HCT116 (cell line): ENCODE results near the gene MRPS21. TPM values are rescaled to one million over a fixed set of nuclear protein-coding genes. Genes with fewer than 3 reads are reported as not detected.

Experiments
- ATAC-seq: fragments of 200-7000 bp; cut with Tn5 transposase; 2 replicates; pipeline ENCODE4 v1.9.1; 2020; ENCODE audit warnings: mild to moderate bottlenecking, moderate library complexity
- BruUV-seq: library from RNA; stranded (reverse); fragments of 400-500 nt; replicated peaks from 2 replicates; lab custom pipeline; 2021; lab: Mats Ljungman, UMichigan
- CTCF ChIA-PET: fragments of 300-600 bp; sonication (Branson Sonifier 250); formaldehyde crosslinking; loops from one replicate; lab custom pipeline; 2021; ENCODE audit warnings: antibody characterized with exemption; lab: Charles Lee
- POLR2A ChIA-PET: fragments of 300-600, 350-600 bp; sonication (Branson Sonifier 250); formaldehyde crosslinking; loops from one replicate; lab custom pipeline; 2021; ENCODE audit warnings: antibody characterized with exemption; lab: Charles Lee
- RAD21 ChIA-PET, 2 experiments: fragments of 300-600 bp; sonication (Branson Sonifier 250); formaldehyde crosslinking; loops; one replicate each; lab custom pipeline; 2023; ENCODE audit warnings: low total read pairs in 2 of 2; ENCODE audit not compliant: uncharacterized antibody in 2 of 2, unreplicated experiment in 2 of 2, low non-redundant PET in 1 of 2; lab: Charles Lee
- DNase-seq: peaks from one replicate; pipeline ENCODE4 v3.0.0-alpha.2; 2010; ENCODE audit warnings: low read depth, low spot score
- H2AFZ ChIP-seq: fragments of 200-600 bp; shearing (Covaris generic), sonication (generic); 2 replicates; pipeline ENCODE4 v1.6.1; 2017; ENCODE audit warnings: low read depth, mixed run types, mixed read lengths, antibody characterized with exemption, low read length; ENCODE audit not compliant: poor library complexity, severe bottlenecking
- H3K27ac ChIP-seq: 2 replicates; pipeline ENCODE4 v1.5.1; 2012; ENCODE audit warnings: low read depth, low read length
- H3K27me3 ChIP-seq: fragments of 200-600 bp; sonication (generic); 2 replicates; pipeline ENCODE4 v1.6.1; 2016; ENCODE audit warnings: mixed run types, low read length, mixed read lengths; ENCODE audit not compliant: insufficient read depth
- H3K36me3 ChIP-seq, 2 experiments: fragments of 200-500 bp in 1 of 2; fragments of 200-600 bp in 1 of 2; sonication (Bioruptor generic) in 1 of 2; sonication (generic) in 1 of 2; 2 replicates each; pipeline versions ENCODE4 v1.5.1 to v1.6.1; 2014 to 2016; ENCODE audit warnings: low read length in 2 of 2, inconsistent platforms in 1 of 2, mixed read lengths in 1 of 2, mixed run types in 1 of 2; ENCODE audit not compliant: insufficient read depth in 2 of 2, control insufficient read depth in 1 of 2
- H3K4me1 ChIP-seq, 2 experiments: fragments of 200-600 bp in 1 of 2; sonication (generic) in 1 of 2; 2 replicates each; pipeline versions ENCODE4 v1.5.1 to v1.6.1; 2012 to 2017; ENCODE audit warnings: low read length in 2 of 2, inconsistent platforms in 1 of 2, mild to moderate bottlenecking in 1 of 2, mixed read lengths in 1 of 2, mixed run types in 1 of 2, moderate library complexity in 1 of 2; ENCODE audit not compliant: insufficient read depth in 2 of 2, control insufficient read depth in 1 of 2
- H3K4me2 ChIP-seq: fragments of 200-600 bp; sonication (generic); 2 replicates; pipeline ENCODE4 v1.6.1; 2017; ENCODE audit warnings: mixed run types, low read length, mixed read lengths
- H3K4me3 ChIP-seq, 2 experiments: fragments of 200-600 bp in 1 of 2; sonication (generic) in 1 of 2; replicated peaks in 1 of 2; 2 replicates each; pipeline ENCODE4 v1.5.1; 2011 to 2016; ENCODE audit warnings: low read length in 2 of 2, control low read depth in 1 of 2, low read depth in 1 of 2, mild to moderate bottlenecking in 1 of 2, mixed read lengths in 1 of 2, mixed run types in 1 of 2
- H3K79me2 ChIP-seq: fragments of 200-600 bp; sonication (generic); 2 replicates; pipeline ENCODE4 v1.6.1; 2017; ENCODE audit warnings: mild to moderate bottlenecking, mixed run types, low read length, moderate library complexity, mixed read lengths; ENCODE audit not compliant: insufficient read depth
- H3K9ac ChIP-seq: fragments of 200-600 bp; sonication (generic); 2 replicates; pipeline ENCODE4 v1.6.1; 2016; ENCODE audit warnings: low read length, mixed read lengths
- H3K9me2 ChIP-seq: fragments of 200-600 bp; sonication (generic), shearing (Covaris generic); 2 replicates; pipeline ENCODE4 v1.6.1; 2017; ENCODE audit warnings: mixed run types, mild to moderate bottlenecking, moderate library complexity; ENCODE audit not compliant: insufficient read depth
- H3K9me3 ChIP-seq, 2 experiments: fragments of 200-500 bp in 1 of 2; fragments of 200-600 bp in 1 of 2; sonication (Bioruptor generic) in 1 of 2; sonication (generic) in 1 of 2; 2 replicates each; pipeline ENCODE4 v1.6.1; 2014 to 2017; ENCODE audit warnings: low read length in 2 of 2, mixed read lengths in 2 of 2, inconsistent platforms in 1 of 2, low read depth in 1 of 2, mild to moderate bottlenecking in 1 of 2, mixed run types in 1 of 2, moderate library complexity in 1 of 2; ENCODE audit not compliant: control insufficient read depth in 1 of 2, insufficient read depth in 1 of 2
- H4K20me1 ChIP-seq: fragments of 200-600 bp; sonication (generic), shearing (Covaris generic); 2 replicates; pipeline ENCODE4 v1.6.1; 2017; ENCODE audit warnings: mixed run types, mild to moderate bottlenecking, moderate library complexity; ENCODE audit not compliant: insufficient read depth
- CBX3 ChIP-seq: IDR thresholded peaks from 2 replicates; pipeline ENCODE4 v1.6.1; 2012; ENCODE audit warnings: low read depth
- CEBPB ChIP-seq: IDR thresholded peaks from 2 replicates; pipeline ENCODE4 v1.6.1; 2012; ENCODE audit warnings: low read depth
- ELF1 ChIP-seq: IDR thresholded peaks from 2 replicates; pipeline ENCODE4 v1.6.1; 2012; ENCODE audit warnings: low read depth, borderline replicate concordance
- EZH2 ChIP-seq: fragments of 200-600 bp; sonication (generic); IDR thresholded peaks from 2 replicates; pipeline ENCODE4 v1.6.1; 2017; ENCODE audit warnings: antibody characterized with exemption, mixed run types
- JUND ChIP-seq: IDR thresholded peaks from 2 replicates; pipeline ENCODE4 v1.6.1; 2012
- POLR2A ChIP-seq: IDR thresholded peaks from 2 replicates; pipeline ENCODE4 v1.7.0; 2011; ENCODE audit warnings: borderline replicate concordance; ENCODE audit not compliant: insufficient read depth, insufficient read length; ENCODE audit errors: extremely low read depth
- SP1 ChIP-seq: IDR thresholded peaks from 2 replicates; pipeline ENCODE4 v1.6.1; 2012; ENCODE audit warnings: low read depth
- TCF7L2 ChIP-seq: IDR thresholded peaks from 2 replicates; pipeline ENCODE4 v1.7.0; 2011; ENCODE audit warnings: borderline replicate concordance, inconsistent platforms; ENCODE audit not compliant: insufficient read depth, insufficient read length; ENCODE audit errors: extremely low read depth
- YY1 ChIP-seq: IDR thresholded peaks from 2 replicates; pipeline ENCODE4 v1.6.1; 2011; ENCODE audit warnings: low read length, low read depth, moderate library complexity, mild to moderate bottlenecking; ENCODE audit not compliant: insufficient replicate concordance; ENCODE audit errors: extremely low read depth
- intact Hi-C: fragments of 100-400 bp; cut with micrococcal nuclease; formaldehyde crosslinking; loops from 2 replicates; pipeline ENCODE4 v1.10.0; 2022
- total RNA-seq: library from RNA; stranded (reverse); gene quantifications from one replicate; pipeline ENCODE4 v1.2.1, GENCODE V29; 2021; ENCODE audit not compliant: unreplicated experiment
- TF ChIP-seq, protein P1 (sequence below): IDR thresholded peaks from 2 replicates; pipeline ENCODE4 v1.6.1; 2011; ENCODE audit warnings: mild to moderate bottlenecking, low read length, moderate library complexity; ENCODE audit not compliant: insufficient replicate concordance; ENCODE audit errors: extremely low read depth
- TF ChIP-seq, protein P2 (sequence below): IDR thresholded peaks from 2 replicates; pipeline ENCODE4 v1.6.1; 2012

The MRPS21 gene
- total RNA-seq, 1 experiment from 2014 or later, result 96.9 TPM

DNA sequence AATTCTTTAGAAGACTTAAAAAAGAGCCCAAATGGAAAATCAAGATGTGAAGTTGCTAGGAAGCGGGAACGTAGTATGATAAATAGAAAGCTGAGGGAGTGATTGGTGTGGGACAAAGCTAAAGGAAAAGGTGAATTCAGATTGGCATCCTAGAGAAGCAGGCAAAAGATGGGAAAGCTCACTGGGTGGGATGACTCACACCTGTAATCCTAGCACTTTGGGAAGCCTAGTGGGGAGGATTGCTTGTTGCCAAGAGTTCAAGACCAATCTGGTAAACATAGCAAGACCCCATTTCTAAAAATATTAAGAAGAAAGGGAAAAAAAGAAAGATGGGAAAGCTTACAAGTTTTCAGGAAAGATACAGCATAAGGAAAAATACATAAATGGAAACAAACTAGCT, 1.8 kb downstream of the MRPS21 start (continued):
- TF ChIP-seq, protein P1, sequence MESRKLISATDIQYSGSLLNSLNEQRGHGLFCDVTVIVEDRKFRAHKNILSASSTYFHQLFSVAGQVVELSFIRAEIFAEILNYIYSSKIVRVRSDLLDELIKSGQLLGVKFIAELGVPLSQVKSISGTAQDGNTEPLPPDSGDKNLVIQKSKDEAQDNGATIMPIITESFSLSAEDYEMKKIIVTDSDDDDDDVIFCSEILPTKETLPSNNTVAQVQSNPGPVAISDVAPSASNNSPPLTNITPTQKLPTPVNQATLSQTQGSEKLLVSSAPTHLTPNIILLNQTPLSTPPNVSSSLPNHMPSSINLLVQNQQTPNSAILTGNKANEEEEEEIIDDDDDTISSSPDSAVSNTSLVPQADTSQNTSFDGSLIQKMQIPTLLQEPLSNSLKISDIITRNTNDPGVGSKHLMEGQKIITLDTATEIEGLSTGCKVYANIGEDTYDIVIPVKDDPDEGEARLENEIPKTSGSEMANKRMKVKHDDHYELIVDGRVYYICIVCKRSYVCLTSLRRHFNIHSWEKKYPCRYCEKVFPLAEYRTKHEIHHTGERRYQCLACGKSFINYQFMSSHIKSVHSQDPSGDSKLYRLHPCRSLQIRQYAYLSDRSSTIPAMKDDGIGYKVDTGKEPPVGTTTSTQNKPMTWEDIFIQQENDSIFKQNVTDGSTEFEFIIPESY, result no peak
- TF ChIP-seq JUND (no peak), POLR2A (no peak), ELF1 (no peak), SP1 (no peak), CBX3 (no peak), EZH2 (no peak), TCF7L2 (no peak), CEBPB (no peak)
- TF ChIP-seq, protein P2, sequence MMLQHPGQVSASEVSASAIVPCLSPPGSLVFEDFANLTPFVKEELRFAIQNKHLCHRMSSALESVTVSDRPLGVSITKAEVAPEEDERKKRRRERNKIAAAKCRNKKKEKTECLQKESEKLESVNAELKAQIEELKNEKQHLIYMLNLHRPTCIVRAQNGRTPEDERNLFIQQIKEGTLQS, result no peak

DNA sequence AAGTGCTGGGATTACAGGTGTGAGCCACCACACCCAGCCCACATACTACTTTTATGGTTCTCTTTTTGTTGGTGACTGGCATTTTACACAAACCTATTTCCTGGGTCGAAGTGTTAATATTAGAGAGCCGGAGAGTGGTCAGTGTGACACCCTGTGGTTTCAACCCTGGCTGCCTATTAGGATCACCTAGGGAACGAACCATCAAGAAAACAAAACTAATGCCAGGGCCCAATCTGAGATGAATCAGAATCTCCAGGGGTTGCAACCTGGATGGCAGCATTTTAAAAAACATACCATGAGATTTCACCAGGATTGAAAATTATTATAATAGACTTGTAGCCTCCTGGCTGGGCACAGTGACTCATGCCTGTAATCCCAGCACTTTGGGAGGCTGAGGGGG, 6.1 kb downstream of the MRPS21 start:
- TF ChIP-seq YY1, result no peak
- TF ChIP-seq EZH2, result no peak
- BruUV-seq, result no TSS peak
- H3K4me2 ChIP-seq, result no peak overlapping the region
- H4K20me1 ChIP-seq, result peaks cover 4% of the 10 kb centered on the region; the same call in 1 of the 2 replicates
- H3K27me3 ChIP-seq, result no peaks in the 10 kb centered on the region
- POLR2A ChIA-PET, result no interaction called here
- H3K9me2 ChIP-seq, result no peaks in the 10 kb centered on the region
- H3K9ac ChIP-seq, result no peak overlapping the region
- peaks cover 5 to 6% of the 10 kb centered on the region in 2 experiments; a peak in 2 of 4 replicates for H3K4me1 ChIP-seq
- H3K36me3 ChIP-seq, result peaks cover 36 to 49% of the 10 kb centered on the region in 2 experiments
- CTCF ChIA-PET, result no interaction called here
- ATAC-seq (no peak), DNase-seq (no peak)
- no peaks in the 10 kb centered on the region for H3K9me3 ChIP-seq
- no peak overlapping the region for H3K27ac ChIP-seq
- RAD21 ChIA-PET, result no interaction called here
- intact Hi-C loops, result no loop called here
- no peak overlapping the region for H3K4me3 ChIP-seq
- no peak overlapping the region for H2AFZ ChIP-seq
- H3K79me2 ChIP-seq, result peaks cover 85% of the 10 kb centered on the region
